HepG2 (cell line): ENCODE data around the gene VSIG10L. TPM values are rescaled to one million over a fixed set of nuclear protein-coding genes. Genes with fewer than 3 reads are reported as not detected.

ENCODE experiments used
- CBX2 ChIP-seq, 2 experiments: fragments of 200-600 bp in 1 of 2; sonication (generic); formaldehyde crosslinking in 1 of 2; IDR thresholded peaks; 2 replicates each; pipeline versions ENCODE4 v1.7.0 to v1.8.1; 2018 to 2022; ENCODE audit warnings: low read depth in 2 of 2, low read length in 1 of 2, mild to moderate bottlenecking in 1 of 2, missing genetic modification reagents in 1 of 2
- FOXA3 ChIP-seq: IDR thresholded peaks from 2 replicates; pipeline ENCODE4 v1.6.1; 2016; ENCODE audit warnings: missing genetic modification reagents, missing compliant biosample characterization
- HMG20A ChIP-seq: IDR thresholded peaks from 2 replicates; pipeline ENCODE4 v1.6.1; 2016; ENCODE audit warnings: borderline replicate concordance
- HOXA7 ChIP-seq: sonication (generic); formaldehyde crosslinking; IDR thresholded peaks from 2 replicates; pipeline ENCODE4 v1.8.1; 2022; ENCODE audit warnings: mild to moderate bottlenecking, missing genetic modification reagents, moderate library complexity
- MED13 ChIP-seq: sonication (generic); formaldehyde crosslinking; IDR thresholded peaks from 2 replicates; pipeline ENCODE4 v1.5.0; 2020; ENCODE audit warnings: missing genetic modification reagents
- MXD4 ChIP-seq: IDR thresholded peaks from 2 replicates; pipeline ENCODE4 v1.6.1; 2016; ENCODE audit warnings: mild to moderate bottlenecking, missing biosample characterization, missing genetic modification reagents
- NFE2 ChIP-seq: sonication (generic); formaldehyde crosslinking; IDR thresholded peaks from 2 replicates; pipeline ENCODE4 v1.4.0; 2020; ENCODE audit warnings: missing genetic modification reagents
- NFE2L2 ChIP-seq: fragments of 150-350 bp; IDR thresholded peaks from 2 replicates; pipeline ENCODE4 v1.6.1; 2014; ENCODE audit warnings: low read length
- NFYB ChIP-seq: sonication (generic); formaldehyde crosslinking; IDR thresholded peaks from 2 replicates; pipeline ENCODE4 v1.4.0; 2020; ENCODE audit warnings: missing genetic modification reagents
- NR2F1 ChIP-seq, 2 experiments: fragments of 450-650 bp in 1 of 2; formaldehyde crosslinking in 1 of 2; IDR thresholded peaks; 2 replicates each; pipeline versions ENCODE4 v1.5.0 to v1.6.1; 2016 to 2020; ENCODE audit warnings: mild to moderate bottlenecking in 1 of 2, missing compliant biosample characterization in 1 of 2, missing genetic modification reagents in 1 of 2, moderate library complexity in 1 of 2
- PHF5A ChIP-seq: IDR thresholded peaks from one replicate; pipeline ENCODE4 v1.6.1; 2018; ENCODE audit warnings: low read depth, missing genetic modification reagents; ENCODE audit not compliant: unreplicated experiment
- RXRA ChIP-seq: sonication (generic); formaldehyde crosslinking; IDR thresholded peaks from 2 replicates; pipeline ENCODE4 v1.5.1; 2020; ENCODE audit warnings: missing genetic modification reagents
- SIX1 ChIP-seq: sonication (generic); formaldehyde crosslinking; IDR thresholded peaks from 2 replicates; pipeline ENCODE4 v1.4.0; 2020; ENCODE audit warnings: missing genetic modification reagents, borderline replicate concordance
- THYN1 ChIP-seq: sonication (generic); formaldehyde crosslinking; IDR thresholded peaks from 2 replicates; pipeline ENCODE4 v1.8.1; 2023; ENCODE audit warnings: low read depth, mild to moderate bottlenecking, moderate library complexity, missing genetic modification reagents, borderline replicate concordance
- ZNF292 ChIP-seq: sonication (generic); formaldehyde crosslinking; IDR thresholded peaks from 2 replicates; pipeline ENCODE4 v1.8.1; 2022; ENCODE audit warnings: mild to moderate bottlenecking, low read depth, missing genetic modification reagents, borderline replicate concordance
- ZNF432 ChIP-seq: sonication (generic); formaldehyde crosslinking; IDR thresholded peaks from 2 replicates; pipeline ENCODE4 v1.5.0; 2020; ENCODE audit warnings: missing genetic modification reagents, mild to moderate bottlenecking, borderline replicate concordance
- ZNF598 ChIP-seq: sonication (generic); formaldehyde crosslinking; IDR thresholded peaks from 2 replicates; pipeline ENCODE4 v1.5.1; 2020; ENCODE audit warnings: mild to moderate bottlenecking, missing genetic modification reagents, borderline replicate concordance
- ZNF790 ChIP-seq: sonication (generic); formaldehyde crosslinking; IDR thresholded peaks from 2 replicates; pipeline ENCODE4 v1.8.0; 2022; ENCODE audit warnings: missing genetic modification reagents, mild to moderate bottlenecking, borderline replicate concordance
- polyA plus RNA-seq, 8 experiments: library from polyadenylated mRNA; depleted of rRNA in 3 of 8; stranded (reverse) in 7 of 8; unstranded in 1 of 8; fragments of >200 nt; fragmentation: Illumina TruSeq in 4 of 8; extraction: Trizol in 4 of 8; gene quantifications; 2 replicates each; pipeline versions ENCODE4 v1.2.1 to v1.2.3, GENCODE V29; 2011 to 2016; ENCODE audit warnings: low read depth in 4 of 8, missing spikeins in 1 of 8, mixed read lengths in 1 of 8; ENCODE audit not compliant: insufficient read depth in 1 of 8
- total RNA-seq, 5 experiments: library from RNA; depleted of rRNA; stranded (reverse); fragments of >200 nt; fragmentation: Illumina TruSeq; extraction: Trizol; gene quantifications; 2 replicates each; pipeline ENCODE4 v1.2.3, GENCODE V29; 2016; ENCODE audit warnings: low read depth in 1 of 5
- TF ChIP-seq, protein P1 (sequence below): sonication (generic); formaldehyde crosslinking; IDR thresholded peaks from 2 replicates; pipeline ENCODE4 v1.4.0; 2020; ENCODE audit warnings: mild to moderate bottlenecking, low read depth, missing genetic modification reagents
- TF ChIP-seq, protein P2 (sequence below): sonication (generic); formaldehyde crosslinking; IDR thresholded peaks from 2 replicates; pipeline ENCODE4 v1.5.0; 2020; ENCODE audit warnings: missing genetic modification reagents, mild to moderate bottlenecking, borderline replicate concordance
- TF ChIP-seq, protein P3 (sequence below): sonication (generic); formaldehyde crosslinking; IDR thresholded peaks from 2 replicates; pipeline ENCODE4 v1.5.1; 2020; ENCODE audit warnings: missing genetic modification reagents, mild to moderate bottlenecking, borderline replicate concordance
- TF ChIP-seq, protein P4 (sequence below): sonication (generic); formaldehyde crosslinking; IDR thresholded peaks from 2 replicates; pipeline ENCODE4 v1.4.0; 2020; ENCODE audit warnings: low read depth, mild to moderate bottlenecking, missing genetic modification reagents
- TF ChIP-seq, protein P5 (sequence below): sonication (generic); formaldehyde crosslinking; IDR thresholded peaks from 2 replicates; pipeline ENCODE4 v1.8.0; 2022; ENCODE audit warnings: mild to moderate bottlenecking, missing genetic modification reagents; ENCODE audit not compliant: insufficient replicate concordance

The VSIG10L gene
- total and polyA plus RNA-seq, 2 of the 13 experiments (the other 11 are each of a cell fraction or from before 2014, with no cell fraction given): 2.7 to 8.5 TPM

DNA sequence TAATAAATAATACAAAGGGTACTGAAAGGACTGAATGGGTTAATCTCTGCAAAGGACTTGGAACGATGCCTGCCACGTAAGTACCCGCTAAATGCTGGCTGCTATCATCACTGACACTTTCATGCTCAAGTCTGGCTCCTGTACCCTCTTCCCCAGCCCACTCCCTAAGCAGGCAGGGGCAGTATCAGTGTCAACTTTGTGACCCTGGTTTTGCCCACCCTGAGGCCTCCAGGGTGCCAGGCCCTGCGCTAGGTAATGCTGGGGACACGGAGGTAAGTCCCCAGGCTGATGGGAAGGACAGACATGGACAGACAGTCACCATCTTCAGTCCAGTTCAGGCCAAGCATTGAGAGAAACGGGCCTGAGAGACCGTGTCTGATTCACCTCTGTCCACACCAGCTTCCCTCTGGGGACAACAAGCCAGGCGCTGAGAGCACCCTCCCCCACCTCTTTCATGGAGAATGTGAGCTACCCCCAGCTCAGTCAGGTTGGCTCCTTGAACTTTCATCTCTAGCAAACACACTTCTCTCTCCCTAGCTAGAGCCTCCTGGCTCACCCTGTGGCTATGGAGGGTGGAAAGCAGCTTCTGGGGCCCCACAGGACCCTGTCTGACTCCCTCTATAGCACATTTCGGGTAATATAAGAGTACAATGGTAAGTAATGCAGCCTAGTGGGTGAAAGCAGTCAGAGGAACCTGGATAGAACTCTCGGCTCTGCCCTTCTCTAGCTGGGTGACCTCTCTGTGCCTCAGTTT lies 23.4 kb upstream of the VSIG10L start (continued):
- TF ChIP-seq, protein P1, sequence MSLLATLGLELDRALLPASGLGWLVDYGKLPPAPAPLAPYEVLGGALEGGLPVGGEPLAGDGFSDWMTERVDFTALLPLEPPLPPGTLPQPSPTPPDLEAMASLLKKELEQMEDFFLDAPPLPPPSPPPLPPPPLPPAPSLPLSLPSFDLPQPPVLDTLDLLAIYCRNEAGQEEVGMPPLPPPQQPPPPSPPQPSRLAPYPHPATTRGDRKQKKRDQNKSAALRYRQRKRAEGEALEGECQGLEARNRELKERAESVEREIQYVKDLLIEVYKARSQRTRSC: no peak
- no peak for TF ChIP-seq HOXA7
- TF ChIP-seq ZNF432 (CRISPR knock-in tag): no peak; the same call in 1 of the 2 replicates
- peak; percentile 89 for TF ChIP-seq RXRA
- no peak; the same call in 1 of the 2 replicates for TF ChIP-seq ZNF598
- TF ChIP-seq, protein P2, sequence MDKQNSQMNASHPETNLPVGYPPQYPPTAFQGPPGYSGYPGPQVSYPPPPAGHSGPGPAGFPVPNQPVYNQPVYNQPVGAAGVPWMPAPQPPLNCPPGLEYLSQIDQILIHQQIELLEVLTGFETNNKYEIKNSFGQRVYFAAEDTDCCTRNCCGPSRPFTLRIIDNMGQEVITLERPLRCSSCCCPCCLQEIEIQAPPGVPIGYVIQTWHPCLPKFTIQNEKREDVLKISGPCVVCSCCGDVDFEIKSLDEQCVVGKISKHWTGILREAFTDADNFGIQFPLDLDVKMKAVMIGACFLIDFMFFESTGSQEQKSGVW (CRISPR knock-in tag): 0 out of 2 replicates have a peak, but pooled peaks have one; percentile 74
- TF ChIP-seq FOXA3: peak; percentile 74
- no peak for TF ChIP-seq ZNF790 (CRISPR knock-in tag)
- peak; percentile 26; the same call in 1 of the 2 replicates for TF ChIP-seq HMG20A
- peak; percentile 33 for TF ChIP-seq MXD4
- TF ChIP-seq NFE2: no peak
- TF ChIP-seq, protein P3, sequence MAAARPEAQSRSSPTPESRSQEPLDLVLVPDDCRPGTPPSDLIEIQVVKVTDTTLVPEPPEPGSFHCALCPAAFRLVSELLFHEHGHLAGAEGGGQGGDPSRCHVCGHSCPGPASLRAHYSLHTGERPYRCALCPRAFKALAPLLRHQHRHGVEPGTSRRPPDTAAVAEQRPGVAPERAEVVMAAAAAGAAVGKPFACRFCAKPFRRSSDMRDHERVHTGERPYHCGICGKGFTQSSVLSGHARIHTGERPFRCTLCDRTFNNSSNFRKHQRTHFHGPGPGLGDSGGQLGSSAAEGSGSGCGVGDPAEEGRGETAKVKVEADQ (CRISPR knock-in tag): no peak; the same call in 1 of the 2 replicates
- TF ChIP-seq, protein P4, sequence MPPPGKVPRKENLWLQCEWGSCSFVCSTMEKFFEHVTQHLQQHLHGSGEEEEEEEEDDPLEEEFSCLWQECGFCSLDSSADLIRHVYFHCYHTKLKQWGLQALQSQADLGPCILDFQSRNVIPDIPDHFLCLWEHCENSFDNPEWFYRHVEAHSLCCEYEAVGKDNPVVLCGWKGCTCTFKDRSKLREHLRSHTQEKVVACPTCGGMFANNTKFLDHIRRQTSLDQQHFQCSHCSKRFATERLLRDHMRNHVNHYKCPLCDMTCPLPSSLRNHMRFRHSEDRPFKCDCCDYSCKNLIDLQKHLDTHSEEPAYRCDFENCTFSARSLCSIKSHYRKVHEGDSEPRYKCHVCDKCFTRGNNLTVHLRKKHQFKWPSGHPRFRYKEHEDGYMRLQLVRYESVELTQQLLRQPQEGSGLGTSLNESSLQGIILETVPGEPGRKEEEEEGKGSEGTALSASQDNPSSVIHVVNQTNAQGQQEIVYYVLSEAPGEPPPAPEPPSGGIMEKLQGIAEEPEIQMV (CRISPR knock-in tag): peak; percentile 41; the same call in 1 of the 2 replicates
- TF ChIP-seq NFE2L2: 0 out of 2 replicates have a peak, but pooled peaks have one; percentile 10
- TF ChIP-seq MED13 (CRISPR knock-in tag): peak; percentile 69; the same call in 1 of the 2 replicates
- TF ChIP-seq CBX2 (IDR thresholded peaks at IDR 0.05; ENCODE audit: low read depth, low read length): no peak
- no peak for TF ChIP-seq CBX2 (CRISPR knock-in tag; IDR thresholded peaks at IDR 0.05; ENCODE audit: low read depth)
- TF ChIP-seq, protein P5, sequence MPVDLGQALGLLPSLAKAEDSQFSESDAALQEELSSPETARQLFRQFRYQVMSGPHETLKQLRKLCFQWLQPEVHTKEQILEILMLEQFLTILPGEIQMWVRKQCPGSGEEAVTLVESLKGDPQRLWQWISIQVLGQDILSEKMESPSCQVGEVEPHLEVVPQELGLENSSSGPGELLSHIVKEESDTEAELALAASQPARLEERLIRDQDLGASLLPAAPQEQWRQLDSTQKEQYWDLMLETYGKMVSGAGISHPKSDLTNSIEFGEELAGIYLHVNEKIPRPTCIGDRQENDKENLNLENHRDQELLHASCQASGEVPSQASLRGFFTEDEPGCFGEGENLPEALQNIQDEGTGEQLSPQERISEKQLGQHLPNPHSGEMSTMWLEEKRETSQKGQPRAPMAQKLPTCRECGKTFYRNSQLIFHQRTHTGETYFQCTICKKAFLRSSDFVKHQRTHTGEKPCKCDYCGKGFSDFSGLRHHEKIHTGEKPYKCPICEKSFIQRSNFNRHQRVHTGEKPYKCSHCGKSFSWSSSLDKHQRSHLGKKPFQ (CRISPR knock-in tag): no peak
- no peak for TF ChIP-seq PHF5A (CRISPR knock-in tag)
- TF ChIP-seq SIX1 (CRISPR knock-in tag): no peak; the same call in 1 of the 2 replicates
- TF ChIP-seq THYN1 (CRISPR knock-in tag): no peak
- TF ChIP-seq ZNF292 (CRISPR knock-in tag): no peak
- no peak for TF ChIP-seq NFYB (CRISPR knock-in tag)
- TF ChIP-seq NR2F1 (CRISPR knock-in tag; IDR thresholded peaks at IDR 0.05): peak; percentile 39 to 41
